ENCODE measurements around the gene DET1.
A peak's percentile ranks its signal among the peaks of the same experiment; 100 is the strongest.
"Not testable (repeated sequence)": the region's sequence is repeated elsewhere in the genome, so short reads cannot be mapped to it uniquely, and the experiment has no call there.

DET1 gene

GRCh38 chr15:88546248-88547129 lies at the start of gene DET1:
TSS of gene DET1 (minus strand) at chr15:88546681. CDS start at chr15:88531705, 14,976 bp downstream.
- peak; percentile 96 for DNase-seq

DNA sequence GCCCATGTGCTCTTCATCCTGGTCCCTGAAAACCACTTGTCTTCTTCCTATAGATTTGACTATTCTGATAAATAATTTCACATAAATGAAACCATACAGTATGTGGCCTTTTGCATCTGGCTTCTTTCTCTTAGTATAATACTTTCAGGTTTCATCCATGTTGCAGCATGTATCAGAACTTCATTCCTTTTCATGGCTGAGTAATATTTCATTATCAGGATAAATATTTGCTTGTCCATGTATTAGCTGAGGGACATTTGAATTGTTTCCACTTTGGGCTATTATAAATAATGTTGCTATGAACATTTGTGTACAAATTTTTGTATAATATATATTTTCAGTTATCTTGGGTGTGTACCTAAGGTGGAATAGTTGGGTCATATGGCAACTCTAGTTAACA lies 44.9 kb upstream of the DET1 start:
- DNase-seq: no peak

DNA sequence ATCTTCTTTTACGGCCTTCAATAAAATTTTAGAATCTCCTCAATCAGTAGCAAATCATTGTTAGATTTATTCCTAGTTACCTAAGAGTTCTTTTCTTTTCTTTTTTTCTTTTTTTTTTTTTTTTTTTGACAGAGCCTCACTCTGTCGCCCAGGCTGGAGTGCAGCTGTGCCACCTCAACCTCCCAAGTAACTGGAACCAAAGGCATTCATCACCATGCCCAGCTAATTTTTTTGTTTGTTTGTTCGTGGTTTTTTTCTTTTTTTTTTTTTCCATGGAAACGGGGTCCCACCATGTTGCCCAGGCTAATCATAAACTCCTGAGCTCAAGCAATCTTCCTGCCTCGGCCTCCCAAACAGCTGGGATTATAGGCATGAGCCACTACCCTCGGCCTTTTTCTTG lies 44.3 kb upstream of the DET1 start:
- no peak for DNase-seq

GRCh38 chr15:88586401-88587162 lies 40.1 kb upstream of the DET1 start:
- DNase-seq: no peak

DNA sequence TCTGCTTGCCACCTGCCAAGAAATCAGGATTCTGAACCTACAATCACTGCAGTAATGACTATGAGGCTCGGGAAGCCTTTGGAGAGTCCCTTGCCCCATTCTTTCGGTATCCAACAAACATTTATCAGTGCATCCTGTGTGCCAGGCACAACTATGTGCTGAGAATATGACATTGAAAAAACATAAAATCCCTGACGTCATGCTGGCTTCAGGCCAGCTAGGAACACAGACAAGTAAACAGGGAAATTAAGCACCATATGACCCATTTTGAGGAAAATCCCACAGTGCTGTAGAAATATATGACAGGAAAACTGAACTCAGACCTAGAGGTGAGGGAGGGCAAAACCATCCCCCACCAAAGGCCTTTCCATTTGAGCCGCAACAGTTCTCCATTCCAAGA lies 34.1 kb upstream of the DET1 start:
- no peak for DNase-seq

- no peak for DNase-seq
These were observed 32.8 kb upstream of the DET1 start for GRCh38 chr15:88579322-88579721.

DNA sequence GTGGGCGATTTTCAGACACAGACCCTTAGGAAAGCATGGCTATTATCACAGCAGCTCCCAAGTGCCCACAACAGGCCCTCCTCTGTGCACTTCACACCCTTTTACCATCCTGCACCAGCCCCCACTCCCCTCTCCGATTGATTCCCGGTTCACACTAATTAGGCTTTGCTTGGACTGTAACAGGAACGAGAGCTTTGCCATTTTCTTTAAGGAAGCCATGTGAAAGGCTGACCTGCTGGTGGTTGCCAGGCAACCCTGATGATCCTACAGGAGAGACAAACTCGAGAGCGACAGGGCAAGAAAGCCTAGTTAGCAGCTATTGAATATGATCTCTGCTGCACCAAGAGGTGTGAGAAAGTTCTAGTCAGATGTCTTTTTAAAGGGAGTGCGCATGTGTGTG lies 28.2 kb upstream of the DET1 start:
- peak; percentile 36 for DNase-seq

GRCh38 chr15:88574077-88574476 lies 27.6 kb upstream of the DET1 start:
- DNase-seq: no peak

GRCh38 chr15:88571852-88572259 lies 25.4 kb upstream of the DET1 start:
- no peak for DNase-seq

GRCh38 chr15:88571153-88571851 lies 24.8 kb upstream of the DET1 start:
- DNase-seq: peak; percentile 90

GRCh38 chr15:88568589-88568988 lies 22.1 kb upstream of the DET1 start:
- DNase-seq: no peak

DNA sequence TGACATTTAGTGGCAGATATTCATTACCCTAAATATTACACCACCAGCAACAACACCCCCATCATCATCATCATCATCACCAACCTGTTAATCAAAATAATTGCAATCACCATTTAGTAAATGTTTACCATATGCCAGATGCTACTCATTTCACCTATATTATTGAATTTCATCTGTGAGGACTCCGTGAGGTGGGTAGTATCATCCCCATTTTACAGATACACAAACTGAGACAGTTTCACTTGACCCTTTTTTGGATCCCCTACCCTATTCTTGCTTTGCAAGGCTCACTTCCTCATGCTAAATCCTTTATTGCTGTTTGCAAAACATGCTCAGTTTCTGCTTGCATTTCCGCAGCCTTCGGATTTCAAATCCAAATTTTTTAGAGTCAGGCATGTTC lies 18.3 kb upstream of the DET1 start:
- no peak for DNase-seq

GRCh38 chr15:88563638-88564037 lies 17.2 kb upstream of the DET1 start:
- no peak for DNase-seq

DNA sequence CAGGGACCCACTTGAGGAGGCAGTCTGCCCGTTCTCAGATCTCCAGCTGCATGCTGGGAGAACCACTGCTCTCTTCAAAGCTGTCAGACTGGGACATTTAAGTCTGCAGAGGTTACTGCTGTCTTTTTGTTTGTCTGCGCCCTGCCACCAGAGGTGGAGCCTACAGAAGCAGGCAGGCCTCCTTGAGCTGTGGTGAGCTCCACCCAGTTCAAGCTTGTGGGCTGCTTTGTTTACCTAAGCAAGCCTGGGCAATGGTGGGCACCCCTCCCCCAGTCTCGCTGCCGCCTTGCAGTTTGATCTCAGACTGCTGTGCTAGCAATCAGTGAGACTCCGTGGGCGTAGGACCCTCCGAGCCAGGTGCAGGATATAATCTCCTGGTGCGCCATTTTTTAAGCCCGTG lies 13.1 kb upstream of the DET1 start:
- not testable (repeated sequence) for DNase-seq

DNA sequence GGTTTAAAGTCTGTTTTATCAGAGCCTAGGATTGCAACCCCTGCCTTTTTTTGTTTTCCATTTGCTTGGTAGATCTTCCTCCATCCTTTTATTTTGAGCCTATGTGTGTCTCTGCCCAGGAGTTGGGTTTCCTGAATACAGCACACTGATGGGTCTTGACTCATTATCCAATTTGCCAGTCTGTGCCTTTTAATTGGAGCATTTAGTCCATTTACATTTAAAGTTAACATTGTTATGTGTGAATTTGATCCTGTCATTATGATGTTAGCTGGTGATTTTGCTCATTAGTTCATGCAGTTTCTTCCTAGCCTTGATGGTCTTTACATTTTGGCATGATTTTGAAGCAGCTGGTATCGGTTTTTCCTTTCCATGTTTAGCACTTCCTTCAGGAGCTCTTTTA lies 11.5 kb upstream of the DET1 start:
- DNase-seq: not testable (repeated sequence)

DNA sequence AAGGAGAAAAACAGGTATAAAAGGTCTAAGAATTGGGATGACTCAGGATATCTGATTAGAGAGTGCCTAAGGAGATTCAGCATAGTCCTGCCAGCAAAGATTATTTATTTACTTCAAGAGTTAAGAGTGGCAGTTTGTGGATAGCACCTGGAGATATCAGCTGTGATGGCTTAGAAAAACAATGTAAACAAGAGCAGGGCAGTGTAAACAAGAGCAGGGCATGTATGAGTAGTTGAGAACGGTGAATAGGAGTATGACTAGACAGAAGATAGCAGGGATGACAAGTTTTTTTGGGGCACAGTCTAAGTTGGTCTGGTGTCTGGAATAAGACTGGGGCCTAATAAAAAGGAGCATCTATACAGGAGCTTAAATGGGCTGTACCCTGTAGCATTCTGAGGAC lies 1.5 kb upstream of the DET1 start:
- not testable (repeated sequence) for DNase-seq

GRCh38 chr15:88545578-88546247 lies 768 bp downstream of the DET1 start:
- not testable (repeated sequence) for DNase-seq

DNA sequence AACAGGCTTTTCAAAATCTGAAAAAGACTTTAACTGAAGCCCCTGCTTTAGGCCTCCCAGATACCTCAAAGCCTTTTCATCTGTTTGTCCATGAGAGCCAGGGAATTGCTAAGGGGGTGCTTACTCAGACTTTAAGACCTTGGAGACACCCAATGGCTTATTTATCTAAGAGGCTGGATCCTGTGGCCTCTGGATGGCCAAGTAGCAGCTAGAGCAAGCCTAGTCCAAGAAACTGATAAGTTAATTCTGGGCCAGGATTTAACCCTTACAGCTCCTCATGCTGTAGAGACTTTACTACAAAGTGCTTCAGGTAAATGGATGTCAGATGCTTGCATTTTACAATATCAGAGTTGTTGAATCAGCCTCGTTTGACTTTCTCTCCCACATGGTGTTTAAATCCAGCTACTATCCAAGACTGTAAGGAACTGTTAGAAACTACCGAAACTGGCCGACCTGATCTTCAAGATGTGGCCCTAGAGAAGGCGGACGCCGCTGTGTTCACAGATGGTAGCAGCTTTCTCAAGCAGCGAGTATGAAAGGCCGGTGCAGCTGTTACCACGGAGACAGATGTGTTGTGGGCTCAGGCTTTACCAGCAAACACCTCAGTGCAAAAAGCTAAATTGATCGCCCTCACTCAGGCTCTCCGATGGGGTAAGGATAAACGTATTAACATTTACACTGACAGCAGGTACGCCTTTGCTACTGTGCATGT lies 3.3 kb downstream of the DET1 start:
- no peak for DNase-seq

- DNase-seq: no peak
These were observed 4.1 kb downstream of the DET1 start for GRCh38 chr15:88542342-88542733.

- no peak for DNase-seq
These were observed 4.7 kb downstream of the DET1 start for GRCh38 chr15:88541709-88542341.

DNA sequence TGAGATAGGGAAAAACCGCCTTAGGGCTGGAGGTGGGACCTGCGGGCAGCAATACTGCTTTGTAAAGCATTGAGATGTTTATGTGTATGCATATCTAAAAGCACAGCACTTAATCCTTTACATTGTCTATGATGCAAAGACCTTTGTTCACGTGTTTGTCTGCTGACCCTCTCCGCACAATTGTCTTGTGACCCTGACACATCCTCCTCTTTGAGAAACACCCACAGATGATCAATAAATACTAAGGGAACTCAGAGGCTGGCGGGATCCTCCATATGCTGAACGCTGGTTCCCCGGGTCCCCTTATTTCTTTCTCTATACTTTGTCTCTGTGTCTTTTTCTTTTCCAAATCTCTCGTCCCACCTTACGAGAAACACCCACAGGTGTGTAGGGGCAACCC lies 5.4 kb downstream of the DET1 start:
- not testable (repeated sequence) for DNase-seq

- not testable (repeated sequence) for DNase-seq
These were observed 6.1 kb downstream of the DET1 start for GRCh38 chr15:88540350-88540749.

Measured in NCI-H146 (cell line).